ENCODE data around the gene CTSW. TPM values are rescaled to one million over a fixed set of nuclear protein-coding genes. Genes with fewer than 3 reads are reported as not detected.

CTSW gene
- total and polyA plus RNA-seq, 2 donors (not counting 1 experiment from before 2014, with no cell fraction given): 0.84 to 4.6 TPM

GRCh38 chr11:65863889-65864705 lies 15.5 kb upstream of the CTSW start:
- no peak overlapping the region for H3K4me3 ChIP-seq (ENCODE audit: control extremely low read depth in 1 of 5, extremely low read depth in 1 of 5, insufficient read depth in 1 of 5, low read depth in 2 of 5, low read length in 4 of 5)
- no peak overlapping the region for H3K27ac Mint-ChIP-seq
- ChIA-PET POLR2A (no interaction called here), CTCF (interaction anchor here (1.1 to 8.6 kb wide), 2 partner anchors 9 to 24 kb away, joined by 3 to 244 read pairs; partner anchors contain the start of genes CCDC85B and FIBP)
- TF ChIP-seq EZH2 (IDR thresholded peaks at IDR 0.05; ENCODE audit: borderline replicate concordance, insufficient read depth, low read depth, low read length, poor library complexity, severe bottlenecking): no peak
- no peak for TF ChIP-seq CTCF (IDR thresholded peaks at IDR 0.05)
- WGBS (ENCODE audit: insufficient coverage): 96% methylated on average over 11 of the region's 12 CpGs
- H3K27me3 Mint-ChIP-seq: no peaks in the 10 kb centered on the region
- H3K4me1 Mint-ChIP-seq: peaks cover 19% of the 10 kb centered on the region
- H3K9ac ChIP-seq (ENCODE audit: low read length): no peak overlapping the region
- no peak for DNase-seq
- no peak overlapping the region for H2AFZ ChIP-seq (ENCODE audit: insufficient read depth, low read depth, low read length, poor library complexity, severe bottlenecking)
- H3K9me3 ChIP-seq (ENCODE audit: control extremely low read depth in 1 of 3, control insufficient read depth in 2 of 3, insufficient read depth in 1 of 3, low read length in 2 of 3): no peaks in the 10 kb centered on the region
- peaks cover 34% of the 10 kb centered on the region for H4K20me1 ChIP-seq (ENCODE audit: control insufficient read depth, insufficient read depth, low read length, poor library complexity, severe bottlenecking)
- no peak overlapping the region for H3K27ac ChIP-seq (ENCODE audit: low read length in 2 of 2)
- no peaks in the 10 kb centered on the region for H3K27me3 ChIP-seq (replicated peaks in 1 of 4; ENCODE audit: control extremely low read depth in 1 of 4, control insufficient read depth in 3 of 4, insufficient read depth in 4 of 4, low read length in 3 of 4)
- H3K4me1 ChIP-seq (ENCODE audit: control insufficient read depth in 2 of 2, insufficient read depth in 2 of 2, low read length in 2 of 2): peaks cover 9 to 25% of the 10 kb centered on the region in 2 donors
- intact Hi-C loops (cut with micrococcal nuclease): no loop called here
- no peaks in the 10 kb centered on the region for H3K9me3 Mint-ChIP-seq (ENCODE audit: insufficient read depth)
- peaks cover 30% of the 10 kb centered on the region for H3K79me2 ChIP-seq (ENCODE audit: control insufficient read depth, insufficient read depth, low read length)
- H3K36me3 ChIP-seq (replicated peaks in 1 of 2; ENCODE audit: control extremely low read depth in 1 of 2, control insufficient read depth in 1 of 2, extremely low read depth in 1 of 2, insufficient read depth in 2 of 2, low read length in 1 of 2): peaks cover 0 to 52% of the 10 kb centered on the region in 2 experiments
- no peak overlapping the region for H3K4me3 Mint-ChIP-seq
- H3K4me2 ChIP-seq (replicated peaks; ENCODE audit: low read depth, low read length, poor library complexity, severe bottlenecking): no peak overlapping the region
- no peak for ATAC-seq (ENCODE audit: low read depth)

Measured in B cell (primary cell).